Measurements from ENCODE around the gene TNRC6C. TPM values are rescaled to one million over a fixed set of nuclear protein-coding genes. Genes with fewer than 3 reads are reported as not detected.

TNRC6C gene
- total RNA-seq, 4 donors from 2014 or later, result 5.3 to 15.4 (median 6.8) TPM

- intact Hi-C loops (cut with DNase I; ENCODE audit: low total_unique reads), result no loop called here
- WGBS, 2 donors, result 21 to 37% methylated on average over 7 of the region's 7 CpGs
Observed at GRCh38 chr17:78151514-78152008, 193.1 kb downstream of the TNRC6C start.

GRCh38 chr17:78154903-78155811 is 196.7 kb downstream of the TNRC6C start:
- WGBS, 2 donors, result 69 to 78% methylated on average over 11 of the region's 11 CpGs
- no peak for DNase-seq (ENCODE audit: low spot score in 2 of 2)
- TF ChIP-seq CTCF (IDR thresholded peaks at IDR 0.05), result no peak
- no peak for TF ChIP-seq POLR2A (IDR thresholded peaks at IDR 0.05)
- no peak overlapping the region for H3K4me3 ChIP-seq (ENCODE audit: low read depth, poor library complexity, severe bottlenecking)
- intact Hi-C loops (cut with DNase I; ENCODE audit: low total_unique reads), result no loop called here

More at GRCh38 chr17:78151514-78152008, 193.1 kb downstream of the TNRC6C start:
- DNase-seq (ENCODE audit: low spot score in 2 of 2), result no peak
- TF ChIP-seq POLR2A (IDR thresholded peaks at IDR 0.05) (no peak), CTCF (IDR thresholded peaks at IDR 0.05) (no peak)
- no peak overlapping the region for H3K4me3 ChIP-seq (ENCODE audit: low read depth, poor library complexity, severe bottlenecking)

Other genes starting within 250 kb of the TNRC6C start
- gene TMC6, start 170.1 kb downstream of the TNRC6C start, total RNA-seq, result 10 to 100 TPM; 31.6 to 44.8 (median 39.0) TPM
- 1 to 10 TPM; 1.5 to 2.7 (median 1.7) TPM for gene TMC8, start 172.1 kb downstream of the TNRC6C start, total RNA-seq
- gene C17orf99, start 187.7 kb downstream of the TNRC6C start, total RNA-seq, result 1 to 10 TPM in 1 of 4 donors, under 1 TPM in 3; 0.42 to 1.6 (median 0.62) TPM
- gene SYNGR2, start 209.9 kb downstream of the TNRC6C start, total RNA-seq, result 100 to 1,000 TPM in 3 of 4 donors, 10 to 100 TPM in 1; 97.9 to 169 (median 144) TPM
- gene TK1, start 228.3 kb downstream of the TNRC6C start, total RNA-seq, result 1 to 10 TPM; 1.7 to 4.1 (median 2.9) TPM
- gene AFMID, start 228.7 kb downstream of the TNRC6C start, total RNA-seq, result 10 to 100 TPM; 41.4 to 77.7 (median 59.7) TPM

Data from lower leg skin (tissue), 4 donors.